Muscle of leg (tissue), 11 donors: ENCODE data around the gene RTP4. TPM values are rescaled to one million over a fixed set of nuclear protein-coding genes. Genes with fewer than 3 reads are reported as not detected.

Experiments used
- DNase-seq: peaks from one replicate; pipeline ENCODE4 v3.0.0; 2013
- H3K27ac ChIP-seq: one replicate; pipeline ENCODE4 v1.5.1; 2013; ENCODE audit warnings: mild to moderate bottlenecking, low read length, control low read depth
- H3K27me3 ChIP-seq: one replicate; pipeline ENCODE4 v1.6.1; 2013; ENCODE audit warnings: low read length; ENCODE audit not compliant: control insufficient read depth, insufficient read depth
- H3K36me3 ChIP-seq: one replicate; pipeline ENCODE4 v1.6.1; 2013; ENCODE audit warnings: low read length; ENCODE audit not compliant: control insufficient read depth, insufficient read depth
- H3K4me1 ChIP-seq: one replicate; pipeline ENCODE4 v1.6.1; 2013; ENCODE audit warnings: low read length; ENCODE audit not compliant: control insufficient read depth, insufficient read depth
- H3K4me3 ChIP-seq: one replicate; pipeline ENCODE4 v1.5.1; 2013; ENCODE audit warnings: low read length, control low read depth
- H3K9me3 ChIP-seq: replicated peaks from 2 replicates; pipeline ENCODE4 v1.6.1; 2013; ENCODE audit warnings: low read depth, low read length; ENCODE audit not compliant: control insufficient read depth
- WGBS: methylation state at CpG from one replicate; pipeline ENCODE4 v1.1.5; 2013; ENCODE audit warnings: missing lambda C conversion rate; ENCODE audit not compliant: insufficient coverage; 5-methylcytosine and 5-hydroxymethylcytosine counted together
- polyA plus RNA-seq, 8 donors: library from polyadenylated mRNA; unstranded; fragments of 120-200 nt; gene quantifications; one replicate each; pipeline versions ENCODE4 v1.2.1 to v1.2.3, GENCODE V29; 2013; ENCODE audit warnings: inconsistent platforms in 1 of 8, low replicate concordance in 1 of 8; ENCODE audit not compliant: insufficient read length in 8 of 8, insufficient read depth in 1 of 8
- total RNA-seq: library from RNA; stranded (reverse); fragments of 120-200 nt; gene quantifications from one replicate; pipeline ENCODE4 v1.2.4, GENCODE V29; 2013

The RTP4 gene
- total and polyA plus RNA-seq, 9 donors, result 0.11 to 0.97 (median 0.23) TPM; not detected in 1

GRCh38 chr3:187367561-187368103, 553 bp upstream of the RTP4 start:
- 90% methylated on average over 19 of the region's 29 CpGs for WGBS
- H3K27me3 ChIP-seq, result no peaks in the 10 kb centered on the region
- no peak for DNase-seq
- no peaks in the 10 kb centered on the region for H3K9me3 ChIP-seq
- peaks cover 2% of the 10 kb centered on the region for H3K4me1 ChIP-seq
- peak overlapping the region; percentile 92 for H3K27ac ChIP-seq
- no peak overlapping the region for H3K4me3 ChIP-seq
- peaks cover 4% of the 10 kb centered on the region for H3K36me3 ChIP-seq

- DNase-seq, result no peak
- H3K4me1 ChIP-seq, result peaks cover 2% of the 10 kb centered on the region
- H3K36me3 ChIP-seq, result peaks cover 4% of the 10 kb centered on the region
- WGBS, result 70% methylated on average over 1 of the region's 1 CpG
- H3K27me3 ChIP-seq, result no peaks in the 10 kb centered on the region
- H3K9me3 ChIP-seq, result no peaks in the 10 kb centered on the region
- H3K4me3 ChIP-seq, result peak overlapping the region; percentile 17
- peak overlapping the region; percentile 92 for H3K27ac ChIP-seq
Measured at GRCh38 chr3:187369089-187369447, 883 bp downstream of the RTP4 start.

GRCh38 chr3:187370051-187370450, 1.9 kb downstream of the RTP4 start:
- Histone ChIP-seq H3K27me3 (no peaks in the 10 kb centered on the region), H3K27ac (no peak overlapping the region), H3K36me3 (peaks cover 4% of the 10 kb centered on the region), H3K4me3 (no peak overlapping the region), H3K9me3 (no peaks in the 10 kb centered on the region), H3K4me1 (peaks cover 2% of the 10 kb centered on the region)
- no CpG with 5 or more reads among the region's 3 CpGs for WGBS
- DNase-seq, result no peak

GRCh38 chr3:187375581-187375980, 7.4 kb downstream of the RTP4 start:
- DNase-seq, result no peak
- no peak overlapping the region for H3K27ac ChIP-seq
- 92% methylated on average over 2 of the region's 5 CpGs for WGBS
- no peaks in the 10 kb centered on the region for H3K9me3 ChIP-seq
- peaks cover 4% of the 10 kb centered on the region for H3K36me3 ChIP-seq
- no peak overlapping the region for H3K4me3 ChIP-seq
- no peaks in the 10 kb centered on the region for H3K4me1 ChIP-seq
- H3K27me3 ChIP-seq, result no peaks in the 10 kb centered on the region

GRCh38 chr3:187377842-187378241, 9.7 kb downstream of the RTP4 start:
- H3K27me3 ChIP-seq, result no peaks in the 10 kb centered on the region
- H3K27ac ChIP-seq, result no peak overlapping the region
- H3K36me3 ChIP-seq, result no peaks in the 10 kb centered on the region
- H3K4me3 ChIP-seq, result no peak overlapping the region
- no CpG with 5 or more reads among the region's 1 CpG for WGBS
- H3K9me3 ChIP-seq, result no peaks in the 10 kb centered on the region
- no peaks in the 10 kb centered on the region for H3K4me1 ChIP-seq
- no peak for DNase-seq

- Histone ChIP-seq H3K36me3 (no peaks in the 10 kb centered on the region), H3K27me3 (no peaks in the 10 kb centered on the region), H3K4me1 (no peaks in the 10 kb centered on the region), H3K4me3 (no peak overlapping the region), H3K9me3 (no peaks in the 10 kb centered on the region), H3K27ac (no peak overlapping the region)
- DNase-seq, result no peak
- WGBS, result 36% methylated on average over 6 of the region's 8 CpGs
Measured at GRCh38 chr3:187382609-187383151, 14.5 kb downstream of the RTP4 start.

GRCh38 chr3:187383246-187383645, 15.1 kb downstream of the RTP4 start:
- no peak for DNase-seq
- Histone ChIP-seq H3K27ac (no peak overlapping the region), H3K36me3 (no peaks in the 10 kb centered on the region), H3K4me1 (no peaks in the 10 kb centered on the region), H3K27me3 (no peaks in the 10 kb centered on the region), H3K9me3 (no peaks in the 10 kb centered on the region), H3K4me3 (no peak overlapping the region)
- 53% methylated on average over 2 of the region's 4 CpGs for WGBS

GRCh38 chr3:187385296-187385695, 17.1 kb downstream of the RTP4 start:
- Histone ChIP-seq H3K4me1 (no peaks in the 10 kb centered on the region), H3K4me3 (no peak overlapping the region), H3K9me3 (no peaks in the 10 kb centered on the region), H3K27ac (no peak overlapping the region), H3K27me3 (no peaks in the 10 kb centered on the region), H3K36me3 (no peaks in the 10 kb centered on the region)
- no CpG with 5 or more reads among the region's 1 CpG for WGBS
- DNase-seq, result no peak

- H3K27me3 ChIP-seq, result no peaks in the 10 kb centered on the region
- no peak overlapping the region for H3K27ac ChIP-seq
- no peaks in the 10 kb centered on the region for H3K36me3 ChIP-seq
- no peaks in the 10 kb centered on the region for H3K4me1 ChIP-seq
- WGBS, result no CpG with 5 or more reads among the region's 1 CpG
- no peak for DNase-seq
- H3K9me3 ChIP-seq, result no peaks in the 10 kb centered on the region
- no peak overlapping the region for H3K4me3 ChIP-seq
Measured at GRCh38 chr3:187396661-187397060, 28.5 kb downstream of the RTP4 start.

GRCh38 chr3:187398955-187399354, 30.8 kb downstream of the RTP4 start:
- DNase-seq, result no peak
- no peak overlapping the region for H3K4me3 ChIP-seq
- H3K27ac ChIP-seq, result no peak overlapping the region
- H3K9me3 ChIP-seq, result no peaks in the 10 kb centered on the region
- no peaks in the 10 kb centered on the region for H3K36me3 ChIP-seq
- no peaks in the 10 kb centered on the region for H3K4me1 ChIP-seq
- H3K27me3 ChIP-seq, result no peaks in the 10 kb centered on the region

GRCh38 chr3:187400756-187401155, 32.6 kb downstream of the RTP4 start:
- Histone ChIP-seq H3K4me1 (no peaks in the 10 kb centered on the region), H3K27me3 (no peaks in the 10 kb centered on the region), H3K36me3 (no peaks in the 10 kb centered on the region), H3K9me3 (no peaks in the 10 kb centered on the region), H3K4me3 (no peak overlapping the region), H3K27ac (no peak overlapping the region)
- WGBS, result 45% methylated on average over 1 of the region's 3 CpGs
- DNase-seq, result no peak
